GM12878 (cell line): ENCODE measurements around the gene PLEKHG4B.

ENCODE experiments used
- EP300 ChIP-seq, 2 experiments: fragments of 150-350 bp in 1 of 2; IDR thresholded peaks; 2 replicates each; pipeline ENCODE4 v1.6.1; 2011 to 2012; ENCODE audit warnings: low read depth in 2 of 2, low read length in 2 of 2, borderline replicate concordance in 1 of 2, improper control_type of control experiment in 1 of 2, inconsistent platforms in 1 of 2; ENCODE audit not compliant: control insufficient read depth in 1 of 2
- EZH2 ChIP-seq: IDR thresholded peaks from 2 replicates; pipeline ENCODE4 v1.6.1; 2012; ENCODE audit warnings: low read depth, mild to moderate bottlenecking, control low read depth, inconsistent platforms, low read length, borderline replicate concordance; ENCODE audit not compliant: control insufficient read depth
- POLR2A ChIP-seq: IDR thresholded peaks from 2 replicates; pipeline ENCODE4 v1.6.1; 2011; ENCODE audit warnings: low read depth, mild to moderate bottlenecking, low read length
- ZNF24 ChIP-seq: fragments of 450-650 bp; IDR thresholded peaks from 2 replicates; pipeline ENCODE4 v1.6.1; 2017; ENCODE audit warnings: antibody characterized with exemption, mild to moderate bottlenecking
- TF ChIP-seq, protein P1 (sequence below), 3 experiments: IDR thresholded peaks in 2 of 3; conservative IDR thresholded peaks in 1 of 3; 2 replicates each; pipeline ENCODE4 v1.5.1; 2011; ENCODE audit warnings: low read depth in 3 of 3, low read length in 3 of 3, mild to moderate bottlenecking in 3 of 3, control low read depth in 2 of 3, moderate library complexity in 2 of 3, inconsistent platforms in 1 of 3, mixed read lengths in 1 of 3; ENCODE audit not compliant: control insufficient read depth in 2 of 3, insufficient read depth in 1 of 3; ENCODE audit errors: extremely low read depth in 1 of 3
- TF ChIP-seq, protein P2 (sequence below): fragments of 450-650 bp; IDR thresholded peaks from 2 replicates; pipeline ENCODE4 v1.6.1; 2017; ENCODE audit warnings: mild to moderate bottlenecking
- TF ChIP-seq, protein P3 (sequence below): fragments of 450-650 bp; formaldehyde crosslinking; IDR thresholded peaks from 2 replicates; pipeline ENCODE4 v1.4.0; 2020; ENCODE audit warnings: mild to moderate bottlenecking, moderate library complexity

DNA sequence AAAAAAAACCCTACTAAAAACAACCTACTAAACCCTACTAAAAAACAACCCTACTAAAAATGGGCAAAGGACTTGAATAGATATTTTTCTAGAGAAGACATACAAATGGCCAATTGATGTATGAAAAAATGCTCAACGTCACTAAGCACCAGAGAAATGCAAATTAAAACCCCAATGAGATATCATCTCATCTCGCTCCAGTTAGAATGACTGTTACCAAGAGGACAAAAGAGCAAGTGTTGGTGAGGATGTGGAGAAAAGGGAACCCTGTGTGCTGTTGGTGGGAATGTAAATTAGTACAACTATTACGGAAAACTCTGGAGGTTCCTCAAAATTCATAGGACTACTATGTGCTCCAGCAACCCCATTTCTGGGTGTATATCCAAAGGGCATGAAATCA lies 136.9 kb downstream of the PLEKHG4B start:
- no peak for TF ChIP-seq POLR2A
- TF ChIP-seq, protein P1, sequence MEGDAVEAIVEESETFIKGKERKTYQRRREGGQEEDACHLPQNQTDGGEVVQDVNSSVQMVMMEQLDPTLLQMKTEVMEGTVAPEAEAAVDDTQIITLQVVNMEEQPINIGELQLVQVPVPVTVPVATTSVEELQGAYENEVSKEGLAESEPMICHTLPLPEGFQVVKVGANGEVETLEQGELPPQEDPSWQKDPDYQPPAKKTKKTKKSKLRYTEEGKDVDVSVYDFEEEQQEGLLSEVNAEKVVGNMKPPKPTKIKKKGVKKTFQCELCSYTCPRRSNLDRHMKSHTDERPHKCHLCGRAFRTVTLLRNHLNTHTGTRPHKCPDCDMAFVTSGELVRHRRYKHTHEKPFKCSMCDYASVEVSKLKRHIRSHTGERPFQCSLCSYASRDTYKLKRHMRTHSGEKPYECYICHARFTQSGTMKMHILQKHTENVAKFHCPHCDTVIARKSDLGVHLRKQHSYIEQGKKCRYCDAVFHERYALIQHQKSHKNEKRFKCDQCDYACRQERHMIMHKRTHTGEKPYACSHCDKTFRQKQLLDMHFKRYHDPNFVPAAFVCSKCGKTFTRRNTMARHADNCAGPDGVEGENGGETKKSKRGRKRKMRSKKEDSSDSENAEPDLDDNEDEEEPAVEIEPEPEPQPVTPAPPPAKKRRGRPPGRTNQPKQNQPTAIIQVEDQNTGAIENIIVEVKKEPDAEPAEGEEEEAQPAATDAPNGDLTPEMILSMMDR (IDR thresholded peaks at IDR 0.05 in 2 of 3, conservative IDR thresholded peaks at IDR 0.05 in 1 of 3; ENCODE audit: control insufficient read depth in 2 of 3, extremely low read depth in 1 of 3, insufficient read depth in 1 of 3, low read depth in 3 of 3, low read length in 3 of 3) = no peak
- TF ChIP-seq EZH2 = no peak
- no peak for TF ChIP-seq EP300 (IDR thresholded peaks at IDR 0.05; ENCODE audit: borderline replicate concordance in 1 of 2, control insufficient read depth in 1 of 2, low read depth in 2 of 2, low read length in 2 of 2)
- TF ChIP-seq, protein P2, sequence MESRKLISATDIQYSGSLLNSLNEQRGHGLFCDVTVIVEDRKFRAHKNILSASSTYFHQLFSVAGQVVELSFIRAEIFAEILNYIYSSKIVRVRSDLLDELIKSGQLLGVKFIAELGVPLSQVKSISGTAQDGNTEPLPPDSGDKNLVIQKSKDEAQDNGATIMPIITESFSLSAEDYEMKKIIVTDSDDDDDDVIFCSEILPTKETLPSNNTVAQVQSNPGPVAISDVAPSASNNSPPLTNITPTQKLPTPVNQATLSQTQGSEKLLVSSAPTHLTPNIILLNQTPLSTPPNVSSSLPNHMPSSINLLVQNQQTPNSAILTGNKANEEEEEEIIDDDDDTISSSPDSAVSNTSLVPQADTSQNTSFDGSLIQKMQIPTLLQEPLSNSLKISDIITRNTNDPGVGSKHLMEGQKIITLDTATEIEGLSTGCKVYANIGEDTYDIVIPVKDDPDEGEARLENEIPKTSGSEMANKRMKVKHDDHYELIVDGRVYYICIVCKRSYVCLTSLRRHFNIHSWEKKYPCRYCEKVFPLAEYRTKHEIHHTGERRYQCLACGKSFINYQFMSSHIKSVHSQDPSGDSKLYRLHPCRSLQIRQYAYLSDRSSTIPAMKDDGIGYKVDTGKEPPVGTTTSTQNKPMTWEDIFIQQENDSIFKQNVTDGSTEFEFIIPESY = no peak
- no peak for TF ChIP-seq ZNF24
- TF ChIP-seq, protein P3, sequence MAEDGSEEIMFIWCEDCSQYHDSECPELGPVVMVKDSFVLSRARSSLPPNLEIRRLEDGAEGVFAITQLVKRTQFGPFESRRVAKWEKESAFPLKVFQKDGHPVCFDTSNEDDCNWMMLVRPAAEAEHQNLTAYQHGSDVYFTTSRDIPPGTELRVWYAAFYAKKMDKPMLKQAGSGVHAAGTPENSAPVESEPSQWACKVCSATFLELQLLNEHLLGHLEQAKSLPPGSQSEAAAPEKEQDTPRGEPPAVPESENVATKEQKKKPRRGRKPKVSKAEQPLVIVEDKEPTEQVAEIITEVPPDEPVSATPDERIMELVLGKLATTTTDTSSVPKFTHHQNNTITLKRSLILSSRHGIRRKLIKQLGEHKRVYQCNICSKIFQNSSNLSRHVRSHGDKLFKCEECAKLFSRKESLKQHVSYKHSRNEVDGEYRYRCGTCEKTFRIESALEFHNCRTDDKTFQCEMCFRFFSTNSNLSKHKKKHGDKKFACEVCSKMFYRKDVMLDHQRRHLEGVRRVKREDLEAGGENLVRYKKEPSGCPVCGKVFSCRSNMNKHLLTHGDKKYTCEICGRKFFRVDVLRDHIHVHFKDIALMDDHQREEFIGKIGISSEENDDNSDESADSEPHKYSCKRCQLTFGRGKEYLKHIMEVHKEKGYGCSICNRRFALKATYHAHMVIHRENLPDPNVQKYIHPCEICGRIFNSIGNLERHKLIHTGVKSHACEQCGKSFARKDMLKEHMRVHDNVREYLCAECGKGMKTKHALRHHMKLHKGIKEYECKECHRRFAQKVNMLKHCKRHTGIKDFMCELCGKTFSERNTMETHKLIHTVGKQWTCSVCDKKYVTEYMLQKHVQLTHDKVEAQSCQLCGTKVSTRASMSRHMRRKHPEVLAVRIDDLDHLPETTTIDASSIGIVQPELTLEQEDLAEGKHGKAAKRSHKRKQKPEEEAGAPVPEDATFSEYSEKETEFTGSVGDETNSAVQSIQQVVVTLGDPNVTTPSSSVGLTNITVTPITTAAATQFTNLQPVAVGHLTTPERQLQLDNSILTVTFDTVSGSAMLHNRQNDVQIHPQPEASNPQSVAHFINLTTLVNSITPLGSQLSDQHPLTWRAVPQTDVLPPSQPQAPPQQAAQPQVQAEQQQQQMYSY (CRISPR knock-in tag) = no peak
